OCI-LY7 (cell line): ENCODE measurements around the gene POP5. TPM values are rescaled to one million over a fixed set of nuclear protein-coding genes. Genes with fewer than 3 reads are reported as not detected.

Experiments
- BruUV-seq: library from RNA; stranded (reverse); fragments of 400-500 nt; replicated peaks from 2 replicates; lab custom pipeline; 2021; lab: Mats Ljungman, UMichigan
- CTCF ChIA-PET: fragments of 300-600 bp; sonication (Branson Sonifier 250); formaldehyde crosslinking; loops from one replicate; lab custom pipeline; 2022; ENCODE audit warnings: antibody characterized with exemption; ENCODE audit not compliant: unreplicated experiment; lab: Charles Lee
- POLR2A ChIA-PET: fragments of 300-600 bp; sonication (Branson Sonifier 250); formaldehyde crosslinking; loops from one replicate; lab custom pipeline; 2022; ENCODE audit warnings: antibody characterized with exemption; lab: Charles Lee
- DNase-seq: peaks from one replicate; pipeline ENCODE4 v3.0.0-alpha.2; 2015; ENCODE audit warnings: low spot score
- H2AFZ ChIP-seq: fragments of 200-600 bp; sonication (generic), shearing (Covaris generic); 2 replicates; pipeline ENCODE4 v1.6.1; 2014; ENCODE audit warnings: mild to moderate bottlenecking, antibody characterized with exemption, low read length, moderate library complexity
- H3K27ac ChIP-seq: fragments of 200-600 bp; sonication (generic); 2 replicates; pipeline ENCODE4 v1.5.1; 2014; ENCODE audit warnings: mixed run types, low read depth, mild to moderate bottlenecking, moderate library complexity, low read length, inconsistent platforms; ENCODE audit not compliant: poor library complexity, severe bottlenecking
- H3K36me3 ChIP-seq: fragments of 200-600 bp; sonication (generic); 2 replicates; pipeline ENCODE4 v1.6.1; 2014; ENCODE audit warnings: mild to moderate bottlenecking, antibody characterized with exemption, low read length, moderate library complexity, mixed read lengths; ENCODE audit not compliant: insufficient read depth
- H3K4me1 ChIP-seq: fragments of 200-600 bp; sonication (generic); 2 replicates; pipeline ENCODE4 v1.5.1; 2014; ENCODE audit warnings: mild to moderate bottlenecking, low read length; ENCODE audit not compliant: insufficient read depth, poor library complexity, severe bottlenecking
- H3K4me2 ChIP-seq: fragments of 200-600 bp; sonication (generic); 2 replicates; pipeline ENCODE4 v1.6.1; 2014; ENCODE audit warnings: mild to moderate bottlenecking, low read length
- H3K4me3 ChIP-seq: fragments of 200-600 bp; sonication (generic); 2 replicates; pipeline ENCODE4 v1.5.1; 2014; ENCODE audit warnings: mild to moderate bottlenecking, low read depth, low read length; ENCODE audit not compliant: poor library complexity, severe bottlenecking
- H3K79me2 ChIP-seq: fragments of 200-600 bp; sonication (generic); 2 replicates; pipeline ENCODE4 v1.6.1; 2016; ENCODE audit warnings: low read depth, mild to moderate bottlenecking, low read length, moderate library complexity, mixed read lengths; ENCODE audit not compliant: insufficient read depth
- H3K9me2 ChIP-seq: fragments of 200-600 bp; sonication (generic); 2 replicates; pipeline ENCODE4 v1.6.1; 2016; ENCODE audit warnings: mild to moderate bottlenecking, low read length, mixed read lengths; ENCODE audit not compliant: insufficient read depth
- H3K9me3 ChIP-seq: fragments of 200-600 bp; sonication (generic); 2 replicates; pipeline ENCODE4 v1.6.1; 2014; ENCODE audit warnings: mild to moderate bottlenecking, mixed run types, low read length, mixed read lengths
- H4K20me1 ChIP-seq: fragments of 200-600 bp; sonication (generic); 2 replicates; pipeline ENCODE4 v1.6.1; 2014; ENCODE audit warnings: mild to moderate bottlenecking, antibody characterized with exemption, low read length, moderate library complexity, mixed read lengths; ENCODE audit not compliant: insufficient read depth
- EZH2phosphoT487 ChIP-seq: fragments of 200-600 bp; sonication (generic); IDR thresholded peaks from 2 replicates; pipeline ENCODE4 v1.6.1; 2018; ENCODE audit warnings: low read depth, borderline replicate concordance, mild to moderate bottlenecking, mixed run types, antibody characterized with exemption, low read length, moderate library complexity, mixed read lengths
- intact Hi-C: fragments of 100-400 bp; cut with micrococcal nuclease; formaldehyde crosslinking; loops from one replicate; pipeline ENCODE4 v1.10.0; 2022; ENCODE audit not compliant: unreplicated experiment
- total RNA-seq, 2 experiments: library from RNA; depleted of rRNA in 1 of 2; stranded (reverse); fragments of >200 nt in 1 of 2; shearing (Covaris generic) in 1 of 2; gene quantifications; 2 replicates each; pipeline ENCODE4 v1.2.3, GENCODE V29; 2014 to 2022
- TF ChIP-seq, protein P1 (sequence below): fragments of 200-600 bp; sonication (generic); conservative IDR thresholded peaks from 2 replicates; pipeline ENCODE4 v1.5.1; 2014; ENCODE audit warnings: mild to moderate bottlenecking, antibody characterized with exemption, low read length, moderate library complexity, mixed read lengths

POP5 gene
- total RNA-seq, 2 experiments from 2014 or later: 61.8 to 65.8 TPM

DNA sequence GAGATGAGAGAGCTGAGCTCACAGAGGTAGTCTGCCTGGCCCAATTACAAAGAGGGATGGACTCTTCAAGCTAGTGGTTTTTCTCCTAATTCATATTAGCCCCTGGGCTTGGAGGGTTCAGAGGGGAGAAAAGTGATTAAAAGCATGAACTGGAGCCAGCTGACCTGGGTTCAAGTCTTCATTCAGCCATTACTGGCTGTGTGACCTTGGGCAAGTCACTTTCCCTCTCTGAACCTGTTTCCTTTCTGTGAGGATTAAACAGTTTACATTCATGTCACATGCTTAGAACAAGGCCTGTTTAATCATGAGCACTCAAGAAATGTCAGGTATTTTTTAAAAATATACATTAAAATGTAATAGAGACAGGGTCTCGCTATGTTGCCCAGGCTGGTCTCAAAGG is 7.2 kb upstream of the POP5 start:
- Histone ChIP-seq H3K9me2 (no peaks in the 10 kb centered on the region), H3K79me2 (no peaks in the 10 kb centered on the region), H3K4me1 (peaks cover 9% of the 10 kb centered on the region), H3K36me3 (no peaks in the 10 kb centered on the region), H4K20me1 (no peaks in the 10 kb centered on the region), H3K4me3 (no peak overlapping the region), H3K27ac (no peak overlapping the region), H2AFZ (no peak overlapping the region), H3K9me3 (no peaks in the 10 kb centered on the region), H3K4me2 (no peak overlapping the region)
- no peak for TF ChIP-seq EZH2phosphoT487
- TF ChIP-seq, protein P1, sequence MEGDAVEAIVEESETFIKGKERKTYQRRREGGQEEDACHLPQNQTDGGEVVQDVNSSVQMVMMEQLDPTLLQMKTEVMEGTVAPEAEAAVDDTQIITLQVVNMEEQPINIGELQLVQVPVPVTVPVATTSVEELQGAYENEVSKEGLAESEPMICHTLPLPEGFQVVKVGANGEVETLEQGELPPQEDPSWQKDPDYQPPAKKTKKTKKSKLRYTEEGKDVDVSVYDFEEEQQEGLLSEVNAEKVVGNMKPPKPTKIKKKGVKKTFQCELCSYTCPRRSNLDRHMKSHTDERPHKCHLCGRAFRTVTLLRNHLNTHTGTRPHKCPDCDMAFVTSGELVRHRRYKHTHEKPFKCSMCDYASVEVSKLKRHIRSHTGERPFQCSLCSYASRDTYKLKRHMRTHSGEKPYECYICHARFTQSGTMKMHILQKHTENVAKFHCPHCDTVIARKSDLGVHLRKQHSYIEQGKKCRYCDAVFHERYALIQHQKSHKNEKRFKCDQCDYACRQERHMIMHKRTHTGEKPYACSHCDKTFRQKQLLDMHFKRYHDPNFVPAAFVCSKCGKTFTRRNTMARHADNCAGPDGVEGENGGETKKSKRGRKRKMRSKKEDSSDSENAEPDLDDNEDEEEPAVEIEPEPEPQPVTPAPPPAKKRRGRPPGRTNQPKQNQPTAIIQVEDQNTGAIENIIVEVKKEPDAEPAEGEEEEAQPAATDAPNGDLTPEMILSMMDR: no peak
- no TSS peak for BruUV-seq
- ChIA-PET CTCF (no interaction called here), POLR2A (interaction anchor here (0.7 kb wide), 2 partner anchors 17 to 151 kb away, joined by 3 read pairs; no protein-coding TSS in a partner anchor)
- intact Hi-C loops: no loop called here
- DNase-seq: no peak

- no peak for DNase-seq
- no peak overlapping the region for H2AFZ ChIP-seq
- H3K36me3 ChIP-seq: no peaks in the 10 kb centered on the region
- no peaks in the 10 kb centered on the region for H3K9me2 ChIP-seq
- TF ChIP-seq EZH2phosphoT487: no peak
- TF ChIP-seq, protein P1: no peak
- no TSS peak for BruUV-seq
- peaks cover 14% of the 10 kb centered on the region for H3K4me1 ChIP-seq
- H4K20me1 ChIP-seq: no peaks in the 10 kb centered on the region
- CTCF ChIA-PET: interaction anchor here (0.6 kb wide), 1 partner anchor 155 kb away, joined by 3 read pairs; no protein-coding TSS in a partner anchor
- no peak overlapping the region for H3K27ac ChIP-seq
- H3K4me2 ChIP-seq: no peak overlapping the region
- H3K4me3 ChIP-seq: no peak overlapping the region
- POLR2A ChIA-PET: no interaction called here
- no peaks in the 10 kb centered on the region for H3K9me3 ChIP-seq
- no peaks in the 10 kb centered on the region for H3K79me2 ChIP-seq
- intact Hi-C loops: no loop called here
Observed at GRCh38 chr12:120586860-120587259, 5.7 kb upstream of the POP5 start.

GRCh38 chr12:120586206-120586605 is 5.0 kb upstream of the POP5 start:
- Histone ChIP-seq H3K27ac (no peak overlapping the region), H3K36me3 (no peaks in the 10 kb centered on the region), H2AFZ (no peak overlapping the region), H3K4me2 (no peak overlapping the region), H3K4me1 (peaks cover 15% of the 10 kb centered on the region), H3K4me3 (no peak overlapping the region), H3K79me2 (no peaks in the 10 kb centered on the region), H4K20me1 (no peaks in the 10 kb centered on the region), H3K9me2 (no peaks in the 10 kb centered on the region), H3K9me3 (no peaks in the 10 kb centered on the region)
- POLR2A ChIA-PET: no interaction called here
- BruUV-seq: no TSS peak
- intact Hi-C loops: no loop called here
- CTCF ChIA-PET: no interaction called here
- TF ChIP-seq, protein P1: no peak
- TF ChIP-seq EZH2phosphoT487: no peak
- no peak for DNase-seq
